DMS79 (cell line): ENCODE measurements around the gene ADAMTS12.

ENCODE experiments used
- DNase-seq: peaks from one replicate; lab custom pipeline; 2025; lab: John Stamatoyannopoulos, UW

ADAMTS12 gene

DNA sequence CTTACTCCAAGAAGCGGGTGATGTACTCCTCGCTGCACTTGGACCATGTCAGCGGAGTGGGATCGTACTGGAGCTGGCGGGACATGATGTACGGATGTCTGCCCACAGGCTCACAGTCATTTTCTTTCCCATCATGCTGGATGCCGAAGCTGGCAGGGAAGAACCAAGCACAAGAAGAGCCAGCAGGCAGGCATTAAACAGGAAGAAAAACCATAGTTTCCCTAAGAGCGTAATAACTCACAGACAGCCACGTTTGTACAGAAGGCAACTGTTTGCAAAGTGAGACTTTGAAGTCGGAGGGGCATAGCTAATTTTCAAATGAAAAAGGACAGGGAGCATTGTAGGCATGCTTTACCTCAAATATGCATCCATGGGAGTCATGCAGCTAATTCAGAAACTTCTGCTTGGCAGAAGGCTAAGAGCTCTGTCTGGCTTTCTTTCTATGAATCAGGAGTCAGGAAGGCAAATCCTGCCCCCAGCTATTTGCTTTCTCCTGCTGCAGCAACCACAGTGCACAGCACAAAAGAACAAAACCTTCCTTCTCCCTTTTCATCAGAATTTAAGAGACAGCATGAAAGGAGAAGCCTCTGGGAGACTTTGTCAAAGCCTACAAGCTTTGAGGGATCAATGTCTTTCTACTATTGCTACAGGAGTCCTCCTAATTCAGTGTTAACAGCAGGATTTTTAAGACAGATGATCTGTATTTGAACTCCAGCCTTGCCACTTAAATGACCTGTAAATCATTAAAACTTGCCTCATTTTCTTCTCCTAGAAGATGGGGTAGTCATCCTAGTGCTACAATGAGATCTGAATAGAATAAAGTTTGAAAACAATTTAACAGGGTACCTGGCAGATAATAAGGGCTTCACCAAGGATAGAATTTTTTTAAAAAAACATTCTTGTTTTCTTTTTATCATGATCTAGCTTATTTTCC is 242.0 kb downstream of the ADAMTS12 start:
- DNase-seq: no peak

DNA sequence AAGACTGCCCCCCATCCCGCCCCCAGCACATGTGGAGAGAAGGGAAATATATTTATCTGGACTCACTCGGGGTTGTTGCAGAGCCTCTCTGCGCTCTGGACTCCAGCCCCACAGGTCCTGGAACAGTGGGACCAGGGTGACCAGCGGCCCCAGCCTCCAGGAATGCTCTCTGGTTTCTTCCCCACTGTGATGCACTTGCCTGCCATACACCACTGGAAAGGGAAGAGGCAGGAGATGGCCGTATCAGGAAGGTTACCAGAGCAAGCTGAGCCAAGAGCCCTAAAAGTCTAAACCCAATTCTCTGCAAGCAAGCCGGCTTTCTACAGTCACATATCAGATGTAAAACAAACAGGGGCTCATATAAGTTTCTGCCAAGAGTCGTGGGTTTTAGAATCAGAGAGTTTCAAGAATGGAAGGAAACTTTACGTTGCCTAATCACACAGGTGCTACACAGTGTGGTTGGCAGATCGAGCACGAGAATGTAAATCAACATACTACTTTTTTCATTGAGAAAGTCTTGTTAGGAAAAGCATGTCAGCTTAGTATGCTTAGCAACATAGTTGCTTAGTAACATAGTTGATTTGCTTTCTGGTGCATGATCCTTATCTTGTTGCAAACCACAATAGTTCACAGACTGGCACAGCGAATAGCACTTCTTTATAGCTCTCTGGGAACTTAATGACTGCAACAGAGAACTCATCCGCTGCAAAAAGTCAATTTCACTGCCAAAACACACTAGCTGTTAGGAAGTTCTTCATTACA is 249.9 kb downstream of the ADAMTS12 start:
- DNase-seq: no peak

DNA sequence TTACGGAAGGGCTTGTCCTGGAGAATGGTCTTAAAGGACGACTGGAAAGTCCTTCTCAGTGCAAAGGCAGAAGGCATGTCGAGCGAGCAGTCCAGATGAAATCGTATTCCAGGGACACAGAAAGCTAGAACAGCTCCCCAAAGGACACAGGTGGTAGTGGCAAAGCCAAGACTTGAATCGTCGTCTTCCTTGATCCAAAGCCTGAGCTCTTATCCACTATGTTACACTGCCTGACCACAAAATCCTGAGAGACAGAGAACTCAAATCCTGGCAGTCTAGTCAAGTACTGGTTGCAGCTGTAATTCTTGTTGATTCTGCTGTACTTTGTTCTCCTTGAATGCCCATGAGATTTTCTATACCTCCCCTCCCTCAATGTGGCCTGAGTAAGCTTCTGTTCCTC is 252.3 kb downstream of the ADAMTS12 start:
- DNase-seq: no peak

DNA sequence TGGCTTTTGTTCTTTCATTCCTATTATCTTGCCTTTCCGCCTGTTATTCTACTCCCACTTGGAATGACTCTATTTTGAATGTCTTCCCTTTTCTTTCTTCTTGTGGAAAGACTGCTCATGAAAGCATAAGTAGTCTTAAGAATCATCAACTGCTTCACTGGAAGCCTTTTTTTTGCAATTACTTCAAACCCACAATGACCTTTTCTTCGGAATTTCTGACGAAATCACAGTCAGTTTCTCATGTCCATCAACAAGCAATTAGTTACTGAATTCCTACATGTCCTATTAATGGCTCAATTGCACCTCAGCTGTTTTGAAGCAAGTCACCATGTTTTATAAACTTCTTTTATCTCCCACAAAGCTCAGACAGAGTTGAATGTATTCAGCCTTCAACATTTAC is 254.8 kb downstream of the ADAMTS12 start:
- DNase-seq: no peak

DNA sequence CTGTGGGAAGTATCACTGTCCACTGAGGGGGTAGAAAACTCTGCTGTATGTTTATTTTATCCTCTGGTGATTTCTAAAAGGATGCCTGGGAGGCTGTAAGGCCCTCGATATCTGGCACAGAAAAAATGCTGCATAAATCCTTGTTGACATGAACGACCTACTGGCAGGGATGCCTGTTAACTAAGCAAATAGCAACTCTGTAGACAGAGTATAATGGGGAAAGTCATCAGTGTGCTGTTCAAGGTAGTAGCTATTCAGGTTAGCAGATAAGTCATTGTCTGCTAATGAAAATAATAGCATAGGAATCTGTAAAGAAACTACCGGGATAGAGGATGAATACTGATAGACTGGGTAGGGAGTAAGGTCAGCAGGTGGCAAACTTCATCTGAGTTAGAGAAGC is 256.2 kb downstream of the ADAMTS12 start:
- no peak for DNase-seq

DNA sequence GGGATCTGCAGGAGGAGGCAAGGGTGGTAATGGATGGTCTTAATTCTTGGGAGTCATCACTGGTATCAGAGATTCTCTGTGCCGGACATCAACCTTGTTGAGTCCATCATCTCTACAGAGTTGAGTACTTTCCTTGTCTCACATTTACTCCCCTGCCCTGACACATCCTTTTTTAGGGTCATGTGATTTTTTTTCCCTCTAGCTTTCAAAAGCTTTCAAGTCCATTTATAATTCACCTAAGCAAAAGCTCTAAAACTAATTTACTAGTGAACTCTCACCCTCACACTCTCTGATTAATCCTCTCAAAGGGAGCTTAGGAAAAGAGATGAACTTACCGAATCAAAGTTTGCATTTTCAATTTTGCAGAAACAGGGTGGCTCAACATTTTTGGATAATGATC is 258.1 kb downstream of the ADAMTS12 start:
- no peak for DNase-seq

DNA sequence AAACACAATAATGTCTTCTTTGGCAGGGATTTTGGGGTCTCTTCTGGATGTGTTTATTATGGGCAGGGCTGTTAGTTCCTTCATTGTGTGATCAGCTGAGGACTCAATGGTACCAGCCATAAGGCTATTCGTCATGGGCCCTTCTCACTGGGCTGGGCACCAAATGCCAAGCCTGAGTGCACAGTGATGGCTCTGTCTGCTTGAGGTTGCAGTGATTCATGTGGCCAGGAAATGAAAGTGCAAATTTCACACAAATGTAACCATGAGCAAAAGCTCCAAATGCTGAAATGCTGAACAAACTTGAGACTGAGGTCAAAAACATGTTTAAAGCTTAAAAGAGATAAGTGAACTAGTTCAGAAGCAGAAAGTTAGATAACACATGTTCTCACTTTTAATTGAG is 260.0 kb downstream of the ADAMTS12 start:
- DNase-seq: no peak

DNA sequence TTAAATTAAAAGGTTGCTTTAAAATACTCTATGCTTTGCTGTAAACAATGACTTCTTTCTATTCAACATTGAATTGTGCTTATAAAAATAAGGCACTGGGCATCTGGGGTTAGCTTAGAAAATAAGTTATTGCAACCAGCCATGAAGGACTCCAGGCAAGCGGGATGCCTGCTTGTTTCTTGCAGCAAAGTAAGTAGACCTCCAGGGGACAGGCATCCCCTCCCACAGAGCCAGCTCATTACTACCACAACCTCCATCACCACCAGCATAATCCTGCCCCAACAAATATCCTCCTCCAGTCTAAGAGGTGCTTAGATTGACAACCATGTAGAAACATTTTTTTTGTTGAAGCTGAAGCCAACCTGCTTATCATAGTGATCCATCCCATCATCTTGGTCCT is 260.7 kb downstream of the ADAMTS12 start:
- no peak for DNase-seq

DNA sequence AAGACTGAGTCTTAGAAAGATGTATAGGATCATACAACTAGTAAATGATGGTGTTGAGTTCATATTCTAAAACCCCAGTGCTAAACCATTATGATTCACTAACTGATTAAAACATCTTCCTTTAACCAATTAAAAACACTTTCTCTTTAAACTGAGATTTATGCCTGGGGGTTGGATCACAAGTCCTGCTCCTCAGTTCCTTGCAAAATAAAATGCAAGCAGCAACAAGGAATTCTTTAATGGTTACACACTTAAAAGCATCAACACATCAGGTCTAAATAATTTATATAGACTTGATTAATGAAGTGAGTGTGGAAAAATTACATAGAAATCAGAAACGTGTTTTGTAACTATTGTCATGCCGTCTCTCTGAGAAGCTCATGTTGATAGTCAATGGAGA is 261.8 kb downstream of the ADAMTS12 start:
- no peak for DNase-seq

DNA sequence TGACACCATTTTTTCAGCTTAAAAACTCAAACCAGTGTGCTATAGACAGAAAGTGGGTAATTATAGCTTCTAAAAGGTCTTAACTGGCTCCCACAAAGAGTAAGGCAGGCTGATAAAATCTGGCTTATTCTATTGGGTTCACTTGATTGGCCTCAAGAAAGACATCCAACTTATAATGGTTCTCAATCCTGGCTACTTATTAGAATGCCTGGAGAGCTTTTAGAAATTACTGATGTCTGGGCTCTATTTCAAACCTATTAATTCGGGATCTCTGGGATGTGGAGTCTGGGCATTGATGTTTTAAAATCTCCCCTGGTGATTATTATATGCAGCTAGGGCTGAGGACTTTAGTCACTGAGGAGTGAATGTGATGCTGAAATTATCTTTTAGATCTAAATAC is 263.0 kb downstream of the ADAMTS12 start:
- DNase-seq: no peak

DNA sequence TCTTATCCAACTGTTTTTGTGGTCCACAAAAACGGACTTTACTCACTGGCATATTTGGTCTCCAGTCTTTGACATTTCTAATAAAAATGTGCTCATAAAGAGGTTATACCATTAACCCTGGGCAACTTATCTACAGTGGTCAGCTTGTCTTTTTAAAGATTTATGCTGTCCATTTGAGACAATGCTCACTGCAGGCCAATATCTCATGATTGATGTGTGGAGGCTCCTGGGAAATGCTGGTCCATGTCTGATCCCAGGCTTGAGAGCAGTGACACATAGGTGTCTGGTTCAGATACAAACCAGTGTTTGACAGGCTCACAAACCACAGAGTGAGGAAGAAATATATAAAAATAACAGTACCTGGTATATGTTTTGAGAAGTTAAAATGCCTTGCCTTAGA is 270.3 kb downstream of the ADAMTS12 start:
- DNase-seq: no peak

DNA sequence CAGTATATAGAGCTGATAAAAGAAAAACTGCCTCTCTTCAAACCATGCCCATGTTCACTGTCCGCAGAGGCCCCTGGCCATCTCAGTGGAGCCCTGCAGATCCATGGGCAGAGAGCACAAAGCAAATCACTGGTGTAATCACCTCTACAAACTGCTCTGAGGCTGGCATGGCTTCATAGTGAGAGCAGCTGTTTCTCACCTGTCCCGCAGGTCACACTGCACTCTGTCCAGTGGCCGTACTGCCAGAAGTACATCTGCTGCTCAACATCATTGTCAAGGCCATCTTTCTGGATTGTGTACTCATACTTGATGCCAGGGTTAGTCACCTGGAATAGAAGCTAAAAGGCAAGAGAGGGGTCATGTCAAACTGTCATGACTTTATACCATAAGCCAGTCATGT is 277.8 kb downstream of the ADAMTS12 start:
- no peak for DNase-seq

DNA sequence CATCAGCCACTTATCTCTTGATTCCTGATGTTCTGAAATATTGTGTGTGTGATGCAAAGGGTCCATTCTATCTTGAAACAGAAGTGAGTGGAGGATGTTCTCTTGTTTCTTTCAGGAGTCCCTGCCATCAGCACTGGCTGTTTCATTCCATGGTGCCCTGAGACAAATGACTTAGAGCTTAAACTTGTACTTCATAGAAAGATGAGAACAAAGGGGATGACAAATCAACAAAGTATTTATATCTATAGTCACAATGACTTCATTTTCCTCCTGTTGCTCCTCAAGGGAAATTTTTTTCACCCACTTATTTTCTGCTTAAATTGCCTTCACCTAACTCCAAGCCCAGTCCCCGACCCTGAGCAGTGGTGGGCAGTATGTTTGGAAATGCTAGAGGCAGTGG is 279.4 kb downstream of the ADAMTS12 start:
- DNase-seq: no peak

DNA sequence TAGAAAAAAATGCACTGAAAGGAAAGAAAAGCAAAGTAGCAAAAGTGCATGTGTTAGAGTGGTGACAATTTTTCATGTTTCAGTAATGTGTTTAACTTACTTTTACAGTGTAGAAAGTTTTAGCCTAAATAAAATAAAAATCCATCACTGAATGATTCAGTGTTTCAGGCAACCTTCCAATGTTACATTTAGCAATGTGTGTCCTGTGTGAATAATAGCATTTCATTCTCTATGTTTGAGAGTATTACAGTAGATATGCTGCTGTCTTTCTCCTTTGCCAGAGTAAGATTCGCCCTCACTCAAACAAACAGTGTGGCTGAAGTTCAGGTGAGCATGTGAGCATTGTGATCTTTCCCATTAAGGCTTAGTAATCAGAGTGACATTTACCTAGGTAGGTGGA is 279.9 kb downstream of the ADAMTS12 start:
- DNase-seq: no peak

DNA sequence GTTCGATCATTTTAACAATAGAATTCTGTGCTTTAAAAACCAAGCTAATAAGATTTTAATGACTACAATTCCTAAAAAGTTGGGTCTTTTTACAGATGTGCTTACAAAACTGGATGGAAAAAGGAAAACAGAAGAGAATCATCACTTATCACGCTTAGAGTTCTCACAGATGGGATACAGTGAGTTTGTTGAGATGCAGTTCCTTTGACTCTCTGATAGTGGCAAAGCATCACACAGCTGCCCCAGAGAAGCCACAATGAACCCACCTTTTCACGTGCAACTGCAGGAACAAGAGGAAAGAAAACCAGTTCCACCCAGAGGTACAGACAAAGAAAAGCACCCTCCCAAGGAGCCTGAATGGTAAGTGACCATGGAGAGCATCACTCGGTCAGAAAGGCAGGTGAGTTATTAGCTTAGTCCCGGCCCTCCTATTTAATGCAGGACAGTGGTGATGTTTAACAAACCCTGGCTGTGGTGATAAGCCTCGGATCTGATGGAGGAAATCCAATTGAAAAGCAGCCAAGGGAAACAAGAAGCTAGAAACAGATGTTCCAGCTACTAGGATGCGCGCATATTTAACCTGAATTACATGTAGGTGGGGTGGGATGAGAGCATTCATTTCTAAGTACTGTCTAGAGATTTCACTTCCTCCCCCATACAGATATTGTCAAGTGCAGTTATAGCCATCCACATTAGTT is 283.3 kb downstream of the ADAMTS12 start:
- no peak for DNase-seq

DNA sequence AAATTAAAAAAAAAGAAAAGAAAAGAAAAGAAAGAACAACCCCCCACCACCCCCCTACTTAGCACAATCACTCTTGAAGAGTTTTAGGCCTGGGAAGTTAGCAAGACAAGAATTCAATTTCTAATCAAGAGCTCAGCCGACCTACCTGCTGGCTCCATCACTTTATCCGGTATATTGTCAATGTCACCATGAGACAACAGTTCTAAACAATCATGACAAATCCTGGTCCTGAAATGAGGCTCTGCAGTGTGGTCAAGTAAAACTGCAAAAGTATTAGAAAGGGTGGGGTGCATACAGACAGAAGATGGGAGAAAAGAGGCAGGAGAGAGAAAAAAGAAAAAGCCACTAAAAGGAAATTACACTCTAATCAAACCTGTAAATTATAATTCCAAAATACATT is 287.3 kb downstream of the ADAMTS12 start:
- no peak for DNase-seq

DNA sequence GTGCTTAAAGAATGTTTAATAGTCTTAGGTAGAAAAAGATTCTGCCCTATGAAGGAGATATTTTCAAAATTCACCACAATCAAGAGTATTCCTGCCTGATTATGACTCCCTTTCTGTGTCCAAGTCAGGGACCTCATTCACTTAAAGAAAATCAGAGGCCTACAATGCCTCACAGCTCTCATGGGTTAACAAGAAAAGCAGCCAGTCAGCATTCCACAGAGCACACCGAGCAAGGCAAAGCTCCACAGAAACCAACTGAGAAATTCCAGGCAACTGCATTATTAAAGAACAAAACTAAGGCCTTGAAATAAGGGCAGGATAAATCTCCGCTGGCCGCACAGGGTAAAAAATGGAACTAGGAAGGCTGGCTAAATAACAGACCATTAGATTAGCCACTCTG is 289.9 kb downstream of the ADAMTS12 start:
- DNase-seq: no peak

DNA sequence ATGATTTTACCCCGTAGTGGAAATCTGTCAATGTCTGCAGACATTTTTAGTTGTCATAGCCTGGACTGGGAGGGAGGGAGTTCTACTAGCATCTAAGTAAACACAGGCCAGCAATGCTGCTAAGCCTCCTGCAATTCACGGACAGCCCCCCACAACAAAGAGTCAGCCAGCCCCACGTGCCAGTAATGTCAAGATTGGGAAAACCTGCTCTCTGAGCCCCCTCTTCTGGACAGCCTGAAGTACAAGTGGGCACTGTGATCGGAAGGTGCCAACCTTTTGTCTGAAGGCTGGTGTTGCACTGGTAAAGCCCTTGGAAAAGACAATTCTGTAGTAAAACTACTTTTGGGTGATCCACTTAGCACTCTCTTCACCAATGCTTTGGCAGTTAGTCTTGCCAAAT is 296.5 kb downstream of the ADAMTS12 start:
- no peak for DNase-seq

DNA sequence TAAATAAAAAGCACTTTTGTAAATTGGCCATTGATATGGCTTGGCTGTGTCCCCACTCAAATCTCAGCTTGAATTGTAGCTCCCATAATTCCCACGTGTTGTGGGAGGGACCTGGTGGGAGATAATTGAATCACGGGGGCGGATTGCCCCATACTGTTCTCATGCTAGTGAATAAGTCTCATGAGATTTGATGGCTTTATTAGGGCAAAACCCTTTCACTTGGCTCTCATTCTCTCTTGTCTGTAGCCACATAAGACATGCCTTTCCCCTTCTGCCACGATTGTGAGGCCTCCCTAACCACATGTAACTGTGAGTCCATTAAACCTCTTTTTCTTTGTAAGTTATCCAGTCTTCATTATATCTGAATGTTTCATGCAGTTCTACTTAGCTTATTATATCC is 297.8 kb downstream of the ADAMTS12 start:
- no peak for DNase-seq

DNA sequence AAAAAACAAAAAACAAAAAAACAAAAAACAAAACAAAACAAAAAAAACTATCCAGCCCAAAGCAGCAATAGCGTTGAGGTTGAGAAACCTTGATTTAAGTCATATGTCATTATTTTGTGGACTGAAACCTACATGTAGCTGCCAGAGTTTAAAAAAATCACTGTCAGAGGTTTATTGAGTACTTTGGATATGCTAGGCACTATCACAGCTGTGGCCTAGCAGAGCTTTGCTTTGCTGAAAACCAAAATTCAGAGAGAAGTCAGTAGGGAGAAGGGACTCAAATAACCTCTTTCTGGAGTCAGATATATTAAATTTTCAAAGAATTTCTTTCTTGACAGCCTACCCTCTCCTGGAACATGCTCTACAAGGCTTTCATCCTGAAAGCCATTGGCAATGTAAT is 299.5 kb downstream of the ADAMTS12 start:
- no peak for DNase-seq

DNA sequence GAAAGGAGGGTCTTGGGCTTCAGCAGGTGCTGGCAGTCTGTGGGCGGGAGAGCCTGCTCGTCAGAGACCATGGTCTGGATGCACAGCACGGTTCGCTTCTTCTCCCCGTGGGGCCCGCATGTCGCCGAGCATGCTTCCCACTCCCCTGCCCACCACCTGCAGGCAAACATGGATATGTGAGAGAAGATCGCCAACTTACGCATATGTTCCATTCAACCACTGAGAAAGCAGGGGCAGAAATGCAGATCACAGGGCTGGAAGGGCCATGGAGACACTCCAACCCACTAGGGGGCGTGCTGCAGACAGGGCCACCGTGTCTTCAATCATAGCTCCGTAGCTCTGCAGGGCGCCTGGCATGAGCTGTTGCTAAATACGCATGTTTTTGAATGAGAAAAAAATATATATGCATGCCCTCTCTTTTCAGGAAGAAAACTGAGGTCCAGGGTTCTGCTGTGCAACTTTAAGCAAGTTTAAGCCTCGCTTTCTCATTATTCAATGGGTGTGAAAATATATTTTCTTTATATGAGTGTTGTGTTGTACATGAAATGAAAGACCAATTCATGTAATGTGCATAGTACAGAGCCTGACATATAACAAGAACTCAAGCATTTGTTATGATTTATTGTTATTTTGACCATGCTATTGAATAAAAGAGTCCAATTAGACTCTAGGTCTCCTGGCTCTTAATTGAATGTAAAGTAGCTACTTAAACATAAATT is 303.0 kb downstream of the ADAMTS12 start:
- DNase-seq: no peak

DNA sequence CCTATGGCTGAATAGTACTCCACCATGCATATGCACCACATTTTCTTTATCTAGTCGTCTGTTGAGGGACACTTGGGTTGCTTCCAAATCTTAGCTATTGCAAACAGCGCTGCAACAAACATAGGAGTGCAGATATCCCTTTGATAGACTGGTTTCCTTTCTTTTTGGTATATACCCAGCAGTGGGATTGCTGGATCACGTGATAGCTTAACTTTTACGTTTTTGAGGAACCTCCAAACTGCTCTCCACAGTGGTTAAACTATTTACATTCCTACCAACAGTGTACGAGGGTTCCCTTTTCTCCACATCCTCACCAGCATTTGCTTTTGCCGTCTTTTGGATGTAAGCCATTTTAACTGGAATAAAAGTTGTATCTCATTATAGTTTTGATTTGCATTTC is 308.5 kb downstream of the ADAMTS12 start:
- no peak for DNase-seq
